Middle frontal gyrus (tissue), 1 donor: ENCODE data around the gene BAIAP3.

Experiments used
- DNase-seq: peaks from one replicate; pipeline ENCODE4 v3.0.0-alpha.2; 2015; ENCODE audit warnings: low spot score; ENCODE audit errors: extremely low spot score

The BAIAP3 gene

GRCh38 chr16:1390239-1390779 lies 56.9 kb downstream of the BAIAP3 start:
- DNase-seq: no peak

- DNase-seq: no peak
These were observed 59.4 kb downstream of the BAIAP3 start for GRCh38 chr16:1392826-1393225.

- no peak for DNase-seq
These were observed 60.2 kb downstream of the BAIAP3 start for GRCh38 chr16:1393613-1394176.

GRCh38 chr16:1394367-1394951 lies 61.0 kb downstream of the BAIAP3 start:
- no peak for DNase-seq

GRCh38 chr16:1395444-1396031 lies 62.1 kb downstream of the BAIAP3 start:
- DNase-seq: no peak

GRCh38 chr16:1397779-1398178 lies 64.3 kb downstream of the BAIAP3 start:
- no peak for DNase-seq

GRCh38 chr16:1398351-1398750 lies 64.9 kb downstream of the BAIAP3 start:
- no peak for DNase-seq
